ENCODE data around the gene A3GALT2.

The A3GALT2 gene

DNA sequence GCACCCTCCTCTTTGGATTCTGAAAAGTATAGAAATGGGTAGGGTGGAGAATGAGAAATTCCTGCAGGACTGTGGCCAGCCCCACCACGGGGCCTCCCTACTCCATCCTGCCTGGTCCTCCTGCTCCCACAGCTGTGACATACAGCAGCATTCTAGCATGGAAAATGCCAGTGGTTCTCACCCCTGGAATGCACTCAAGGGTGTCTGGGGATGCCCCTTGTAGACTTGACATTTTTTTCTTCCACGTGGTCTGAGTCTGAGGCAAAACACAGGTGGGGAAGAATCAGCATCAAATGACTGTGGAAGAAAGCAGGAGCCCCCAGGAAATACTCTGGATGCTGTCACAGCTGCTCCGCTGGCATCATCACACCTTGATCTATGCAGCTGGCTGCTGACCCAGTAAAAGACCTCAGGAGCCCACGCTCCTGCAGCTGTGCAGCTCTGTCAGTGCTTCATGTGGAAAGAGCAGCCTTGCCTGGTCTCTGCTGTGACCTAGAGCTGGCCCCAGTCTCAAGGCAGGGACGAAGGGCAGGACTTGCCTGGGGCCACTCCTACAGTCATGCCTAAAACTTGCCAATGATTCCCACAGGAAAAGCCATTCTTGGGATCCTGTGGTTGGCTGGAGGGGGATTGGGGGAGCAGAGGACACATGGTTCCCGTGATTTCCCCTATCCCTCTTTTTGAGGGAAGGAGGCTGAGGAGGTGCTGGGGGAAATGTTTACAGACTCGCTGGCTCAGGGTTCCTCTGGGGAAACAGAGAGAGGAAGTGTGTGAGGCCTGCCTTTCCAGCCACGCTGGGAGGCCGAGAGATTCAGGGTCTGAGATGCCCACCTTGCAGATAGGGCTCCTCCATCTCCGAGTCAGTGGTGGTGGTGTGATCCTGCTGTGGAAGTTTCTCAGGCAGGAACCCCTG, 10.8 kb upstream of the A3GALT2 start:
- DNase-seq = no peak

DNA sequence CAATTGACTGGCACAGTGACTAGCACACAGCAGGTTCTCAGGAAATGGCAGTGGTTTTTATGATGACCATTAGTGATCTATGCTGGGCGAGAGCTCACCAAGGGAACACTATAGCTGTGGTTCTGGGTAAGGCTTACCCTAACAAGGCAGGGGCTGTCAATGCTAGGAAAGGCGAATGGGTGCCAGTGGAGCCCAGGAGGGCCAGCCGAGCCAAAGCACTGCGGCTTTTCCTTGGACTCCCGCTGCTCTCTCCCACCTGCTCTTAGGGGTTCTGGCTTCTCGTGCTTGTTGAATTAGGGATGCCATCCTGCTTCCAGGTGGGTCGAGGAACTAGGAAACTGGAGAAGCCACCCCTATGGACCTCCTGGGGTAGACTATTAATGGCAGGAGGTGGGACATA, 10.0 kb upstream of the A3GALT2 start:
- no peak for DNase-seq

DNA sequence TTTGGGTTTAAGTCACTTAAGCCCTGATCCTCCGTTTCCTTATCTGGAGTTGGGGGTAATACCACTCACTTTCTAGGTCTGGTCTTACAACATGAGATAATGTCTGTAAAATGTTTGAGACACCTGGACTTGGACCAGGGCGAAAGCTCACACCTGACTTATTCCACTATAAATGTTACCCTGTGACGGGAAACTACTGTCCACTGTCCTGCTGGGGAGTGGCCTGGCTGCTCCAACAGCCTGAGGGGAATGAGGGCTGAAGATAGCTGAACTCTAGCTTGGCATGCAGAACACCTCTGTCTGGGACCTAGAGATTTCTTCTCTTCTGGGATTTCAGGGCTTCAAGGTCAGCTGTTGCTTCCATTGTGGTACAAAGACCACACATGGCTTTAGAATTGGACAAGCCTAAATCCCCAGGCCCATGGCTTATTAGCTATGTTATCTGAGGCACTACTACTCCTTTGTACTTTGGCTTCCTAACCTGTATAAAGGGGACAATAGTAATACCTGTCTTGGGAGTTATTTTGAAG, 9.5 kb upstream of the A3GALT2 start:
- no peak for DNase-seq

DNA sequence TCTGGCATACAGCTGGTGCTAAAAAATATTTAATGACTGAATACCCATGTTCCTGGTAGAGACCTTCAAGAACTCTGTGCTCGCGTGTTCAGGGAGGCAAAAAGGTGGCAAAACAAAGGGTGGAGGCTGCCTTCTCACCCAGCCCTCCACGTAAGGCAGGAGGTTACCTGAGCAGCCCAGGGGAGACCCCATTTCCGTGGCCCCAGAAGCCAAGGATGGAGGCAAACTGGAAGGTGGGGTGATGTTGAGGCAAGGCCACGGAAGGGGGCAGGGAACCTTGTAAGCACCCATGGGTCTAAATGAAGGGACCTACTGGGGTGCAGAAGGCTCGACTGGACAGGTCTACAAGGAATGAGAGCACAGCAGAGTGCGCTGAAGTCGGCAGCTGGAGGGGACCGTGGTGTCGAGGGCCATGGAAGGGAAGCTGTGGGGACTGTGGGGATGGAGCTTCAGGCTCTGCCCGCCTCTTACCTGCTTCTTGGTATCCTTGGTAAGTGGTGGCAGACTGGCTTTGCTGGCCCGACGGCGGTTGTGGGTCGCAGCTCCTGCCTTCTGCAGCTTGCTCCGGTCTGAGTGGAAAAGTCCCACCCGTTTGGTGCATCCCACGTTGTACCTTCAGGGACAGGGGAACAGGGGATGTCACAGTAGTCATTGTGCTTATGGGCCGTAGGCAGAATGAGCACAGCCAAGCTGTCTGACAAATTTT, 8.9 kb upstream of the A3GALT2 start:
- DNase-seq = no peak

DNA sequence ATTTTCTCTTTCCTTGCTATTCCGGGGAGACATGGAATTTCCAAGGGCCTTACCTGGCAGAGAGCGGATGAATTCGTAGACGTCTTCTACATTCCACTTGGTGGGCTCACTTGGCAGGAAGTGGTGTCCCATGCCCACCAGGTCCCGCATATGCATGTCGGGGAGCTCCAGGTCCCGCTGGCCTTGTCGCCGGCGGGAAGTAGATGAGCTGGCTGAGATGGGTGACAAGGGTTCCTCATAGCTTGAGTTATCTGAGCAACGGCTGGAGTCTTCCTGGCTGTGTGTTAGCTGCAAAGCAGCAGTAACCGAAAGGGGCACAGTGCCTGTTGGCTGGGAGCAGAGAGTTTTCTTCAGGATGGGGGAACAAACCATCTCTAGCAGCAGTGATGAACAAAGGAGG, 7.9 kb upstream of the A3GALT2 start:
- DNase-seq = no peak

DNA sequence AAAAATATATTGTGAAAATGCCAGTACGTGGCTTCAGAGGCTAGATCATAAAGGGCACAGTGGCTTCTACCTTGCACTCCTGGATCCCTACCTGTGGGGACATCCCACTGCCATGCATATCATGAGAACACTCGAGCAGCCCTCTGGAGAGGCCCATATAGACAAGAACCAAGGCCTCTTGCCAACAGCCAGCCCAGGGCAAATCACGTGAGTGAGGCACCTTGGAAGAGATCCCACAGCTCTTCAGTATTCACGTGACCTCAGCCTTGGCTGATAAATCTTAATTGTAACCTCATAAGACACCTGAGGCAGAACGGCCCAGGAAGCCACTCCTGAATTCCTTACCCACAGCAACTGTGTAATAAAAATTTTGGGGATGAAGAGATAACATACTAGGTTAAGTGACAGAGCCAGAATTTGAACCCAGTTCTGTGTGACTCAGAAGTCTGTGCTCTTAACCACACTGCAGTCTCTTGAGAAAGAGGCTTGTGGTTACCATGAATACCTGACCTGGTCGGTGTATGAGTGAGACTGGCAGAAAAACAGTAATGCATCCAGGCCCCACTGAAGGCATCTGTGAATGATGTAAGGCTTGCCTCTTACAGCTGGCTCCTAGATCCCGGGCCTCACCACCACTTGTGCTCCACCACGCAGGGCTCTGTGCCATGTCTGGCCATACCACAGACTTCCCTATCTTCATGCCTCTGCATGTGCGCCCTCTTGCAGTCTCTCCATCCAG, 6.9 kb upstream of the A3GALT2 start:
- DNase-seq = no peak

DNA sequence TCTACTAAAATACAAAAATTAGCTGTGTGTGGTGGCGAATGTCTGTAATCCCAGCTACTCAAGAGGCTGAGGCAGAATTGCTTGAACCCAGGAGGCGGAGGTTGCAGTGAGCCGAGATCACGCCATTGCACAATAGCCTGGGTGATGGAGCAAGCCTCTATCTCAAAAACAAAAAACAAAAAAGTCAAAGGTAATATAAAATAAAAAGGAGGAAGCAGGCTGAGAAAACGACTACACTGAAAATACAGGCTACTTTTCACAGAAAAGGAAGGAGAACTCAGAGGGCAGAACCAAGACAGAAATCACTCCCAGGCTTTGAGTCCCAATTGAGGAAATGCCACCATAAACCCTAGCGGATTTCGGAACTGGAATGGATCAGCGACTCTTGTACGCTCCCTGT, 5.9 kb upstream of the A3GALT2 start:
- DNase-seq = no peak

DNA sequence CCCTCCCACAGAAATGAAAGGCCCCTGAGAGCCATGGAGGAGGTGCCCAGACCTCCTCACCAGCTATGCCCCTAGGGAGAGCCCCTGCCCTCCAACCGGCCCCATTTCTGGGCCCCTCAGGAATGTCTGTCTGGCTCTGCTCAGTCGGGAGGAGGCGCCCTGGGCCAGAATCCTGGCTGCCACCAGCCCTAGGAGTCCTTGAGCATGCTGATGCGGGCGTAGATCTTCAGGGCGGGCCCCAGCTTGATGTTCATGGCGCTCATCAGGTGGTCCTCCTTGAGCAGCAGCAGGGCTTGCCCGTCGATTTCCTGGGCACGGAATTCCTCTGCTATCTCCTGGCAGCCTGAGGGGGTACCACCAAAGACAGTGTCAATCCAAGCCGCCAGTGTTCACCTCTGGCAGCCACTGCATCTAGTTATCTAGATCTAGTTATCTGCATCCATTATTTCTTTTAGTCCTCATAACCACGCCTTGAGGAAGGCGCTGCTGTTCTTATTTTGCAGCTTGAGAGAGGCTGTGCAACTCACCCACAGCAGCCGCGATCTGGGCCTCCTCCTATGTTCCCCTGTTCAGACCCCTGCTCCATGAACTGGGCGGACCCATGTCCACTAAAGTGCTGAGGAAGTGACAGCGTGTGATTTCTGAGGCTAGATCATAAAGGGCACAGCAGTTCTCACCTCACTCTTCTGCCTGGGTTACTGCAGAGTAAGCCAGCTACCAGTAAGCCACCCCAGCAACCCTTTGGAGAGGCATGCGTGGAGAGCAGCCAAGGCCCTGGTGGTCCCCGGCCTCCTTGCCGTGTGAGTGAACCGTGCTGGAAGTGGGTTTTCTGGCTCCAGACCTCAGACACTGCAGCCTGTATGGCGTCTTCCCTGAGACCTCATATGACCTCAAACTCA, 4.0 kb upstream of the A3GALT2 start:
- no peak for DNase-seq

DNA sequence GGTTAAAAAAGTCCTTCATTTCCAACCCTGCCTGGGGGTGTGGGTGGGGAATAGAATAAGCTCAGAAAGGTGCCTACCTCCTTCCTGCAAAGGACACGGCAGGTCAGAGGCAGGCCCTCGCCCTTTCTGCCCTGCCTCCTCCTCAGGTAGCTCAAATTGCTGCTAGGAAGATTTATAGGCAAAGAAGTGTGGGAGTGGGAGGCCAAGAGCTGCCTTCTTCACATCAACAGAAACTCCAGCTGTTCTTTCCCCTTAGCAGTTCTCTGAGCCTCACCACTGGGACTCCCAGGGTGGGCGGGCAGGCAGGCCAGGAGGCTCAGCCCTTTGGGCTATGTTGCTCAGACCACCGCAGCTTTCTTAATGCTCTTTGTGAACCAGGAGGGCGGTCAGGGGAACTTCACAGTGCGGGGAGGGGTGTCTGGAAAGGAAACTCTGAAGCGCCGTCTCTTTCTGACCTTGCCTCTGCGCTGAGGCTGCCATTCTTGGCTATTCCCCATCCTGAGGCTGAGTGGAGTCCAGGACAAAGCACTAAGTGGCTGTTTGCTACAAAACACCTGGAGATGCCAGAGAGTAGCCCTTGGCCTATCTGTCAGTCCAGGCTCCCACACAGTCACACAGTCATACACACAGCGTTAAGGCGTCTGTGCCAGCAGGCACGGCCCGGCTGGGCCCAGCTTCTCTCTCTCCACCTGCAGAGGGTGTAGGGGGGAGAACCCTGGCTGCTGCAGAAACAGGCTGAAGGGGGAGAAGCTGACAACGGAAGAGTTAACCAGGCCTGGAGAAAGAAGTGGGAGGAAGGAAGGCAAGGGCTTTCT, 3.0 kb upstream of the A3GALT2 start:
- DNase-seq = no peak

DNA sequence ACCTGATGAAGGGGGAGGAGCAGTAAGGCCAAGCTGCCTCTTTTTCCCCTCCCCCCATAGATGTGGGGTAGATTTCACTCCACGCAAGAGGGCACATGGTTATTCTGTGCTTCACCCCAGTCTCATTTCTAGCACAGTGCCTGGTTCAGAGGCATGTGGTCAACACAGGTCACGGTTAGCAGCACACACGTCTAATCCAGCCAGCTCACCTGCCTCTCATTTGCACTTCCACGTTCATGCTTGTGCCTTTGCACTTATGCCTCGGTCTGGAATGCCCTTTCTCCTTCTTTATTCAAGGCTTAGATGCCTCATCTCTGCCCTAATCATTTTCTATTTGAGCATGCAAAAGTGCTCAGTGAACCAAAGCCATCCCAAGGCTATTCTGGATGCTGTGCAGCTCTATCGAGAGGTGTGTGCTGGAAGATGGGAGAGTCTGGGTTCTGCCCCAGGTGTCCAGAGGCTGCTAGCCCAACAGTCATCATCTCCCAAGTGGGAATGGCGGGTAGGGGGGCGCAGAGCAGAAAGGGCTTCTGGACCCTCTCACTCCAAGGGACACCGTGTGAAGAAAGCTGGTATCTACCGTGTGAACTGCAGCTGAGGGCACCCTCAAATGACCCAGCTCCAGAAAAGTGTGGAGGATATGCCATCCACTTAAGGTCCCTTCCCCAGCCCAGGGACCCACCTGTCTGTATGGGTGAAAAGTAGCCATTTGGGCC, 2.1 kb upstream of the A3GALT2 start:
- no peak for DNase-seq

DNA sequence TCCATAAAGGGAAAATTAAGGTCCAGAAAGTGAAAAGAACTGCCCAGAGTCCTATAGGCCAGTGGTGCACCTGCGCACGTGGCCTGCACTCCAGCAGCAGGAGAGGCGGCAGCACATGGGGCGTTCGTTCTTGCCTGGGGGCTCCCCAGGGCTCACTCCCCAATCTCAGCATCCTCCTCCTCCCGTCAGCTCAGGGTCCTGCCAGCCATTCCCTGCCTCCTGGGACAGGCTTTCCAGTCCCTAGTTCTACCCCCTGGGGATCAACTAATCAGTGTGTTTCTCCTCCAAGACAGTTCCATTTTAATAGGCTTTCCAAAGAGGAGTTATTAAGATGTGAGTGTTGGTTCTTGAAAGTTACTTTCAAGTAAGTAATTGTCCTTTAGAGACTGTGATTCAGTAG, 1.2 kb upstream of the A3GALT2 start:
- DNase-seq = no peak

DNA sequence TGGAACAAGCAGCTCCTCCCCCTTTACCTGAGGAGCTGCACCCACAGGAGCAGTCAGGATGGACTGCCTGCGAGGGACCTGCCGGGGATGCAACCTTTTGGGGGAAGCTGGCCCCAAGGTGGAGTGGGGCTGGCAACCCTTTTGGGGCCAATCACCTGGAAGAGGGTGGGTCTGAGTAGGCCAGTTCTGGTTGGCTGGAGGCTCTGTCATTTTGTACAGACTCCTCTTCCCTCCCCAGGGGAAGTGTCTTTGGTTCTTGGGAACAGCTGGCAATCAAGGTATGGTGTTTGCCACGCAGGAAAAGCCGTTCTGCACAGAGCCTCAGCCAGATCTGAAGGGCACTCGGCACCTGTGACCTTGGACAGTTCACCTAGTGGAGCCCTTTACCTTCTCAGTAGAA, 280 bp upstream of the A3GALT2 start:
- no peak for DNase-seq

DNA sequence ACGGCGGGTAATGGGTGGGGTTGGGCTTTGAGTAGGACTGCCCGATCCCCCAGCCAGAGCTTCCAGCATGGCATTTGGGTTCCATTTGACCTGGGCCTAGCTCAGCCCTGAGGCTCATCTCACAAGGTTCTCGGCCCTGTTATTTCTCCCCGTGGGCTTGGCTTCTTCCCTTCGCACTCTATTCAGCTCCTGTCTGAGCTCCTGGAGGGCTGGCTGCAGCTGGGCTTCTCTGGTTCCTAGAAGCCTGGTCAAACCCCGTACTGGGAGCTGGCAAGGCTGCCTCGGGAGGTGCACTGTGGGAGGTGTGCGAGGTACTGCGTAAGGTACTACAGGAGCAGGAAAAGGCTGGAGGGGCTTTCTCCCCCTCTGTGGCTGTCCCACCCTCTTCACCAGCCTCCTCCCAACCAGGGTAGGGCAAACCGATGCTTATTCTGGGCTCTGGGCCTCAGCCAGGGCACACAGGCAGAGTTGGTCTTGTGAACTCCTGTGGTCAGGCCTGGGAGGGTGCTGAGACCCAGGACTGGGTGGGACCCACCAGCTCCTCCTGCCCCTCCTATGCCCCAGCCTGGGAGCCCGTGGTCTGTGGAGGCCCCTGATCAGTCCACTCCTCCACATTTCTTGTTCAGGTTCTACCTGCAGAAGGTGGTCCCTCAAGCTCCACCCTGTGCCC, 814 bp downstream of the A3GALT2 start:
- no peak for DNase-seq

DNA sequence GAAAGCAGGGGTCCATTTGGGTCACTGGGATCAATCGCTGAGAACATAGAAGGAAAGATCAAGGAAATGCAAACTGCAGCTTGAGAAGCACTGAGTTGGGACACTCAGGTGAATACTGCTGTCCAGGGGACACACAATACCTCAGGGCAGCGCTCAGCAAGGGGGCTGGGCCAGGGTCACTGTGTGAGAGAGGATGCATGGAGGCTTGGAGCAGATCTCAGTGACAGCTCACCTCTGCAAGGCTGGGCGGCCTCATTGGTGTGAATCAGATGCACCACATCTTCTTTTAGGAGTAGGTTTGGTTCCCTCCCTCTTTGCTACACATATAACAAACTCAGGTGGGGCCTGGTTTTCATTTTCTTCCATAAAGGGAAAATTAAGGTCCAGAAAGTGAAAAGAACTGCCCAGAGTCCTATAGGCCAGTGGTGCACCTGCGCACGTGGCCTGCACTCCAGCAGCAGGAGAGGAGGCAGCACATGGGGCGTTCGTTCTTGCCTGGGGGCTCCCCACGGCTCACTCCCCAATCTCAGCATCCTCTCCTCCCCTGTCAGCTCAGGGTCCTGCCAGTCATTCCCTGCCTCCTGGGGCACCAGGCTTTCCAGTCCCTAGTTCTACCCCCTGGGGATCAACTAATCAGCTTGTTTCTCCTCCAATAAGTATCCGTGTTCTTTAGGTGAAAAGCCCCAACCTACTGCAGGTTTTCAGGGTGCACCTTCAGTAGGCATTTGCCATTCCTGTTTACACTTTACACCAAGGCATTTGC, 1.5 kb downstream of the A3GALT2 start:
- DNase-seq = no peak

DNA sequence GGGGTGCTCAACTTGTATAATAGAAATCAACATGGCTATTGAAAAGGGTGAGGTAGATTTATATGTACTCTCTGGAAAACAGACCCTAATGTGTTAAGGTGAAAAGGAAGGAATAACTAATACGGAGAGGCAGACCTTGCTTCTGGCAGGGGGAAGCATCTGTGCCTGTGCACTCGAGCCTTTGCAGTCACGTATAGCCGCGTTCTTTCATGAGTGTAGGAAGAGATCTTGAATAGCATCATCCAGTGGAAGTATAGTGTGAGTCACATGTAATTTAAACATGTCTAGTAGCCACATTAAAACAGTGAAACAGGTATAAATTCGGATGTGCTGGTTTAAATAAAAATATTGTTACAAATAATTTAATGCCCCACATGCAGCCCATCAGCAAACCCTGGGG, 3.0 kb downstream of the A3GALT2 start:
- DNase-seq = no peak

DNA sequence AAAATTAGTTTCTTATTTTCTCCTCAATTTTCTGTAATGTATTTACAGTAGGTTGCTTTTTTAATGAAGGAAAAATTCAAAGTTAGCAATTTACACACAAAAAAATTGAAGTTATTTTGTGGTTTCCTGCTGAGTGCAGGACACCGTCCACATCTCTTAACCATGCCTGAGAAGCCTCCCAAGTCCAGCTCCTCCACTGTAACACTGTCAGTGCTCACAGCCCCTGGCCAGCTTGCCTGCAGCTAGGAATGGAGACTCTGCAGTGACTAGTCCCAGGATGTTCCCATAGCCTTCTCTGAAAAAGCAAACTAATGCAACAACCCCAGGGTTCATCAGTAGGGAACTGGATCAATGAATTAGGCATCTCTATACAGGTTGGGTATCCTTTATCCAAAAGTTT, 3.5 kb downstream of the A3GALT2 start:
- no peak for DNase-seq

DNA sequence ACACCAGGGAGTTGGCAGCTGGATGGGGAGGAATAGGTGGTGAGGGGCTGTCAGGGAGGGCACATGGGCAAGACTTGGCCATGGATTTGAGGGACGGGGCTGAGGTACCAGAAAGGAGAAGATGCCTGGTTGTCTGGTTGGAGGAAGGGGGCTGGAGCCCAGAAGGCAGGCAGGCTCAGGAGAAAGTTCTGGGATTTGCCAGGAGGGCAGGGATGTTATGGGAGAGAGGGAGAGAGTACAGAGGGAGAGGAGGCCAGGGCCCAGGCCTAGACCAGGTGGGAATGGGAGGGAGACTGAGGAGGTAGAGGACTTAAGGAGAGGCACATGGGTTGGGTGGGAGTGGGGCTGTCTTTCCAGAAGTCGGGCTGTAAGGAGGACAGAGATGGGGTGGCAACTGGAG, 4.3 kb downstream of the A3GALT2 start:
- no peak for DNase-seq

DNA sequence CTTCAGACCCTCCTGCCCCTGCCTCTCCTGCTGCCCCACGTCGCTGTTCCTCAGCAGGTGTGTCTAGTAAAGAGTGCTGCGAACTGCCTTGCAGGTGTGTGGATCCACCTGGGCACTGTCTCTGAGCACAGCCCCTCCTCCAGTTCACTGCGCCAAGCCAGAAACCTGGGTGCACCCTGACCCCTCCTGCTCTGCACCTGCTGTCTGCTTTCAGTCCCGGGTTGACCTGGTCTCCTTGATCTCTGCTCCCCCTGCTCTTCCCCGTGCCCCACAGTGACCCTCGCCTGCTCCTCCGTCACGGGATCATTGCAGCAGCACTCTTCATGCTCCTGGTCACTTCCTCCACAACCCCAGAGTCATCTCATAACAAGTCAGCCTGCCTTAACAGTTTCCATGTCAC, 6.5 kb downstream of the A3GALT2 start:
- DNase-seq = no peak

DNA sequence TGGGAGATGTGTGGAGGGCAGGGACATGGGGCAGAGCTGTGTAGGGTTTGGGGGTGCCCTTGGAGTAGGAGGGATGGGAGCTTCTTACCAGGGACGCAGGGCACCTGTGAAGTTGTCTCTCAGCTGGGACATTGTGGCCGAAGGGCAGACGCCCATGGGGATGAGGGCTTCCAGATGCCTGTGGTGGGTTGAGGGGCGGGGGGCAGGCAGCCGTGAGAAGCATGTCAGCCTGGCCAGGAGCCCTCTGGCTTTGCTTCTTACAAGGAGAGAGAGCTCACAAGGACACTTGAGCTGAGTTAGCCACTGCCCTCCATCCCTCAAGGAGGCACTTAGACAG, 8.5 kb downstream of the A3GALT2 start:
- DNase-seq = no peak

All from cortex of kidney (tissue), 1 donor.